Sigmoid colon (tissue), 7 donors: ENCODE measurements around the gene DMRT1. TPM values are rescaled to one million over a fixed set of nuclear protein-coding genes. Genes with fewer than 3 reads are reported as not detected.

Experiments used
- DNase-seq: peaks from one replicate; pipeline ENCODE4 v3.0.0-alpha.2; 2019
- H3K27ac ChIP-seq, 4 donors: fragments of 200-600 bp; sonication (generic); one replicate each; pipeline ENCODE4 v1.5.1; 2016 to 2019; ENCODE audit warnings: mild to moderate bottlenecking in 1 of 4
- H3K27me3 ChIP-seq, 3 donors: fragments of 200-600 bp; sonication (generic); one replicate each; pipeline ENCODE4 v1.5.1; 2019; ENCODE audit warnings: mild to moderate bottlenecking in 1 of 3
- H3K36me3 ChIP-seq, 4 donors: fragments of 200-600 bp; sonication (generic); one replicate each; pipeline ENCODE4 v1.5.1; 2016 to 2019
- H3K4me1 ChIP-seq, 4 donors: fragments of 200-600 bp; sonication (generic); one replicate each; pipeline ENCODE4 v1.5.1; 2017 to 2019
- H3K4me3 ChIP-seq, 4 donors: fragments of 200-600 bp; sonication (generic); one replicate each; pipeline ENCODE4 v1.5.1; 2017 to 2019; ENCODE audit warnings: mild to moderate bottlenecking in 2 of 4, moderate library complexity in 1 of 4
- H3K9me3 ChIP-seq, 4 donors: fragments of 200-600 bp in 3 of 4; sonication (generic) in 3 of 4; one replicate each; pipeline versions ENCODE4 v1.5.1 to v1.6.1; 2013 to 2019
- EP300 ChIP-seq, 4 donors: sonication (generic); formaldehyde crosslinking; IDR thresholded peaks; one replicate each; pipeline ENCODE4 v1.6.1; 2017; ENCODE audit warnings: antibody characterized with exemption in 4 of 4
- POLR2A ChIP-seq, 2 donors: fragments of 450-650 bp; IDR thresholded peaks; one replicate each; pipeline ENCODE4 v1.6.1; 2016; ENCODE audit warnings: antibody characterized with exemption in 2 of 2, mild to moderate bottlenecking in 2 of 2, moderate library complexity in 2 of 2
- POLR2AphosphoS5 ChIP-seq, 4 donors: sonication (generic); formaldehyde crosslinking; IDR thresholded peaks; one replicate each; pipeline ENCODE4 v1.6.1; 2017; ENCODE audit warnings: antibody characterized with exemption in 4 of 4
- WGBS, 2 donors: extraction: QIAGEN DNeasy Blood & Tissue Kit; methylation state at CpG; one replicate each; pipeline ENCODE4 v1.1.7; 2013; 5-methylcytosine and 5-hydroxymethylcytosine counted together
- intact Hi-C: fragments of 100-400 bp; cut with DNase I; formaldehyde crosslinking; loops from one replicate; pipeline ENCODE4 v1.15.1; 2023
- polyA plus RNA-seq, 3 donors: library from polyadenylated mRNA; stranded (reverse); fragments of 200-250 nt; gene quantifications; one replicate each; pipeline ENCODE4 v1.2.3, GENCODE V29; 2013
- total RNA-seq, 4 donors: library from RNA; depleted of rRNA; stranded (reverse); fragments of >200 nt; gene quantifications; one replicate each; pipeline ENCODE4 v1.1.0, GENCODE V29; 2016
- TF ChIP-seq, protein P1 (sequence below), 4 experiments: fragments of 450-650 bp in 3 of 4; fragments of 200-600 bp in 1 of 4; IDR thresholded peaks; one replicate each; pipeline ENCODE4 v1.5.1; 2016 to 2019; ENCODE audit warnings: antibody characterized with exemption in 4 of 4, mild to moderate bottlenecking in 3 of 4, moderate library complexity in 2 of 4
- donor health status: healthy with polysubstance abuse.
- donor health status: Bipolar disorder and iron deficiency.
- donor health status: healthy.

Gene DMRT1
- total and polyA plus RNA-seq, 7 donors = 0.60 TPM; not detected in 6

DNA sequence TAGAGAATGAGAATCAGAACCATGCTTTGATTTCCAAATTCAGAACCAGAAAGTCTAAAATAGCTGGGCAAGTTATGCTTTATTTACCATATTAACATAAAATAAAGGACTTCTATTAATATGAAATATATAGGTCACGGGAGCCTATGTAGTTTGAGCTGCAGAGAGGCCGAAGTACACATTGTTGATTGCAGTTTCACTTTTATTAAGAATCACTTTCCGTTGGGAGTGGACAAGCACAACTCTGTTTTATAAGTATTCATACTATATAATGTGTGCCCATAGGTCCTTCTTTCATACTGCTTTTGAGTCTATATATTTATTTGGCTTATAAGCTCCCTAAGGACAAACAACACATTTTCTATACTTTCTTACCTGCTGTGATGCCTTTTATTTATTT is 76.2 kb downstream of the DMRT1 start:
- no peaks in the 10 kb centered on the region for H3K4me1 ChIP-seq
- H3K27me3 ChIP-seq = peaks cover 0 to 8% (median 0%) of the 10 kb centered on the region in 3 donors
- no peaks in the 10 kb centered on the region for H3K9me3 ChIP-seq
- no peaks in the 10 kb centered on the region for H3K36me3 ChIP-seq
- intact Hi-C loops = no loop called here
- WGBS, 2 donors = 20 to 61% methylated on average over 3 of the region's 3 CpGs
- no peak for TF ChIP-seq POLR2A (IDR thresholded peaks at IDR 0.05)
- no peak for TF ChIP-seq POLR2AphosphoS5 (IDR thresholded peaks at IDR 0.05)
- TF ChIP-seq, protein P1, sequence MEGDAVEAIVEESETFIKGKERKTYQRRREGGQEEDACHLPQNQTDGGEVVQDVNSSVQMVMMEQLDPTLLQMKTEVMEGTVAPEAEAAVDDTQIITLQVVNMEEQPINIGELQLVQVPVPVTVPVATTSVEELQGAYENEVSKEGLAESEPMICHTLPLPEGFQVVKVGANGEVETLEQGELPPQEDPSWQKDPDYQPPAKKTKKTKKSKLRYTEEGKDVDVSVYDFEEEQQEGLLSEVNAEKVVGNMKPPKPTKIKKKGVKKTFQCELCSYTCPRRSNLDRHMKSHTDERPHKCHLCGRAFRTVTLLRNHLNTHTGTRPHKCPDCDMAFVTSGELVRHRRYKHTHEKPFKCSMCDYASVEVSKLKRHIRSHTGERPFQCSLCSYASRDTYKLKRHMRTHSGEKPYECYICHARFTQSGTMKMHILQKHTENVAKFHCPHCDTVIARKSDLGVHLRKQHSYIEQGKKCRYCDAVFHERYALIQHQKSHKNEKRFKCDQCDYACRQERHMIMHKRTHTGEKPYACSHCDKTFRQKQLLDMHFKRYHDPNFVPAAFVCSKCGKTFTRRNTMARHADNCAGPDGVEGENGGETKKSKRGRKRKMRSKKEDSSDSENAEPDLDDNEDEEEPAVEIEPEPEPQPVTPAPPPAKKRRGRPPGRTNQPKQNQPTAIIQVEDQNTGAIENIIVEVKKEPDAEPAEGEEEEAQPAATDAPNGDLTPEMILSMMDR (IDR thresholded peaks at IDR 0.05) = no peak
- no peak for TF ChIP-seq EP300 (IDR thresholded peaks at IDR 0.05)
- no peak overlapping the region for H3K27ac ChIP-seq
- no peak for DNase-seq
- H3K4me3 ChIP-seq = no peak overlapping the region

DNA sequence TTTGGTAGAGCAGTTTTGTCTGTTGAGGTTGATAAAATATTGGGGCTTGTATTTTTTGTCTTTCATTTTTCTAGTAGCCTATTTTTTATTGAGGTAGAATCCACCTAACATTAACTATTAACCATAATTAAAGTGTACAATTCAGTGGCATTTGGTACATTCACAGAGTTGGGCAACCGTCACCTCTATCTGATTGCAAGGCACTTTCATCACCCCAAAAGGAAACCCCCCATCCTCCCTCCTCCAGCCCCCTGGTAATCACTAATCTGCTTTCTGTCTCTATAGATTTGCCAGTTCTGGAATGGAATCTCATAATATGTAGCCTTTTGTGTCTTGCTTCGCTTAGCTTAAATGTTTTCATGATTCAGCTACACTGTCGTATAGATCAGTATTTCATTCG is 79.4 kb downstream of the DMRT1 start:
- no peaks in the 10 kb centered on the region for H3K9me3 ChIP-seq
- WGBS, 2 donors = 69 to 80% methylated on average over 4 of the region's 4 CpGs
- intact Hi-C loops = no loop called here

DNA sequence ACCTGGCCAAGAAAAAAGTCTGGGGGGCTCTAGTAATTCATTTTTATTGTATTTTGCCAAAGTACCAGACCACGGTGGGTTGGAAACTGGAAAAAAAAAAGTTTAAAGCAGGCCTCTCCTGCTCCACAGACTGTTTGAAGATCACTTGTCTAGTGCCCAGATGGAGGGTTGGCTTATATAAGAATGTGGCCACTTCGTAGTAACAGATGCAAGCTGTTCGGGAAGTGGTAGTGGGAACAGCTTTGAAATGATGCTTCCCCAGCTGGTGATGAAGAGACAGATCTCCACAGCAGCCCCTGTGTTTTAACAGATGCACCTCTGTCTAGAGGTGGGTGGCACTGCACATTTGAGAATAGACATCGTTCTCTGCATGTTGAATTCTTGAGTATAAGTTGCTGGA is 80.7 kb downstream of the DMRT1 start:
- Histone ChIP-seq H3K9me3 (no peaks in the 10 kb centered on the region), H3K27me3 (peaks cover 0 to under 1% (median 0%) of the 10 kb centered on the region in 3 donors), H3K27ac (no peak overlapping the region), H3K4me3 (no peak overlapping the region), H3K4me1 (no peaks in the 10 kb centered on the region), H3K36me3 (no peaks in the 10 kb centered on the region)
- 81% methylated on average over 4 of the region's 4 CpGs for WGBS, 2 donors
- TF ChIP-seq, protein P1 (IDR thresholded peaks at IDR 0.05) = no peak
- TF ChIP-seq POLR2AphosphoS5 (IDR thresholded peaks at IDR 0.05) (no peak), EP300 (IDR thresholded peaks at IDR 0.05) (no peak), POLR2A (IDR thresholded peaks at IDR 0.05) (no peak)
- DNase-seq = no peak
- intact Hi-C loops = no loop called here

More for the DNA sequence above, 79.4 kb downstream of the DMRT1 start:
- no peak overlapping the region for H3K27ac ChIP-seq
- no peaks in the 10 kb centered on the region for H3K27me3 ChIP-seq
- no peak for DNase-seq
- no peak overlapping the region for H3K4me3 ChIP-seq
- H3K4me1 ChIP-seq = no peaks in the 10 kb centered on the region
- no peaks in the 10 kb centered on the region for H3K36me3 ChIP-seq
- TF ChIP-seq EP300 (IDR thresholded peaks at IDR 0.05) (no peak), POLR2A (IDR thresholded peaks at IDR 0.05) (no peak), POLR2AphosphoS5 (IDR thresholded peaks at IDR 0.05) (no peak)
- TF ChIP-seq, protein P1 (IDR thresholded peaks at IDR 0.05) = no peak

DNA sequence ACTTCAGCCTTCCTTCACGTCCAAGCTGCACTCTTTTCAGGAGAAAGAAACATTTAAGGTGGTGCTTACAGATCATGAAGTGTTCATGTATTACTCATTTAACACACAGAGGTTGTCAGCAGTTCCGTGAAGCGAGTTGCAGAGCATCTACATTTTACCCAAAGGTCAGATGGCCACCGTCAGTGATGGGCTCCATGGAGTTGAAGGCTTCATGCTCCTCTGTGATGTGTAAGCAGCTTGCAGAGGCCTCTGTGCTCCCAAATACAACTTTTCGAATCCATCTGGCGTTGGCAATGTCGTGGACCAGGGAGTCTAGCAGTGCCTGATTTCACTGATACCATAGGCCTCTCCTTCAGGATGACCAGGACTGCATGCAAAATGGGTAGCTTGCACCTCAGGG is 81.2 kb downstream of the DMRT1 start:
- WGBS, 2 donors = 75 to 79% methylated on average over 7 of the region's 7 CpGs

More for the DNA sequence above, 81.2 kb downstream of the DMRT1 start:
- no peak for TF ChIP-seq EP300 (IDR thresholded peaks at IDR 0.05)
- TF ChIP-seq POLR2AphosphoS5 (IDR thresholded peaks at IDR 0.05) = no peak
- TF ChIP-seq POLR2A (IDR thresholded peaks at IDR 0.05) = no peak
- TF ChIP-seq, protein P1 (IDR thresholded peaks at IDR 0.05) = no peak
- intact Hi-C loops = no loop called here
- H3K36me3 ChIP-seq = no peaks in the 10 kb centered on the region
- peaks cover 0 to 6% (median 0%) of the 10 kb centered on the region in 3 donors for H3K27me3 ChIP-seq
- no peak for DNase-seq
- H3K27ac ChIP-seq = no peak overlapping the region
- no peaks in the 10 kb centered on the region for H3K4me1 ChIP-seq
- no peaks in the 10 kb centered on the region for H3K9me3 ChIP-seq
- H3K4me3 ChIP-seq = no peak overlapping the region
